ENCODE data around the gene EPS8.

GRCh38 chr12:15627995-15628945, 160.9 kb downstream of the EPS8 start:
- TF ChIP-seq, protein P1, sequence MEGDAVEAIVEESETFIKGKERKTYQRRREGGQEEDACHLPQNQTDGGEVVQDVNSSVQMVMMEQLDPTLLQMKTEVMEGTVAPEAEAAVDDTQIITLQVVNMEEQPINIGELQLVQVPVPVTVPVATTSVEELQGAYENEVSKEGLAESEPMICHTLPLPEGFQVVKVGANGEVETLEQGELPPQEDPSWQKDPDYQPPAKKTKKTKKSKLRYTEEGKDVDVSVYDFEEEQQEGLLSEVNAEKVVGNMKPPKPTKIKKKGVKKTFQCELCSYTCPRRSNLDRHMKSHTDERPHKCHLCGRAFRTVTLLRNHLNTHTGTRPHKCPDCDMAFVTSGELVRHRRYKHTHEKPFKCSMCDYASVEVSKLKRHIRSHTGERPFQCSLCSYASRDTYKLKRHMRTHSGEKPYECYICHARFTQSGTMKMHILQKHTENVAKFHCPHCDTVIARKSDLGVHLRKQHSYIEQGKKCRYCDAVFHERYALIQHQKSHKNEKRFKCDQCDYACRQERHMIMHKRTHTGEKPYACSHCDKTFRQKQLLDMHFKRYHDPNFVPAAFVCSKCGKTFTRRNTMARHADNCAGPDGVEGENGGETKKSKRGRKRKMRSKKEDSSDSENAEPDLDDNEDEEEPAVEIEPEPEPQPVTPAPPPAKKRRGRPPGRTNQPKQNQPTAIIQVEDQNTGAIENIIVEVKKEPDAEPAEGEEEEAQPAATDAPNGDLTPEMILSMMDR (IDR thresholded peaks at IDR 0.05) = no peak
- no peak for TF ChIP-seq POLR2A (IDR thresholded peaks at IDR 0.05)

Data from lower leg skin (tissue), 3 donors.